Measurements from ENCODE around the gene SLC24A4. TPM values are rescaled to one million over a fixed set of nuclear protein-coding genes. Genes with fewer than 3 reads are reported as not detected.

Gene SLC24A4
- total and polyA plus RNA-seq, 4 donors = 0.25 to 2.9 (median 0.63) TPM

DNA sequence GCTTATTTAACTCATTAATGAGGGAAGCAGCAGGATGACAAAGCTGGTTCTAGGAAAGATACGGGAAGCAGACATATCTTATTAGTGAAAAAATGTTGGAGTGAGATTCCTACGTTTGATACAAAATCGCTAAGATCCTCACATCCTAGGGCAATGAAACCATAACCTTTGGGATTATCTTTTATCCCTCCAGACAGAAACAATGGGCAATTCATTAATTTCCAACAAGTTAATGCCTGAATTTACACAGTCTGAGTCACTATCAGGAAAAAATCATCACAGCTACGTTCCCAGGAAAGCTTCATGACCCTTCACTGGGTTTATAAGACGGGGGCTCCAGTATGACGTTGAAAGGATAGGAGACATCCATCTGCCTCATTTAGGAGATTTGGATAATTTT is 45.0 kb downstream of the SLC24A4 start:
- Histone ChIP-seq H3K36me3 (ENCODE audit: control insufficient read depth in 1 of 2, insufficient read depth in 2 of 2, low read length in 1 of 2) (no peaks in the 10 kb centered on the region), H3K9me3 (ENCODE audit: control insufficient read depth, low read length) (no peaks in the 10 kb centered on the region), H3K4me3 (ENCODE audit: low read length in 2 of 2) (no peak overlapping the region), H3K27me3 (ENCODE audit: control insufficient read depth in 1 of 2, insufficient read depth in 2 of 2, low read length in 1 of 2) (no peaks in the 10 kb centered on the region), H3K27ac (ENCODE audit: low read depth in 1 of 2, low read length in 2 of 2) (no peak overlapping the region), H3K4me1 (ENCODE audit: control insufficient read depth in 1 of 2, insufficient read depth in 2 of 2, low read length in 2 of 2) (no peaks in the 10 kb centered on the region)
- WGBS, 2 donors = 87 to 89% methylated on average over 6 of the region's 6 CpGs
- intact Hi-C loops (cut with DNase I) = no loop called here
- DNase-seq (no peak), ATAC-seq (ENCODE audit: low FRiP score) (no peak)

- no peak overlapping the region for H3K4me3 ChIP-seq (ENCODE audit: low read length in 2 of 2)
- no peak for ATAC-seq (ENCODE audit: low FRiP score)
- no peak overlapping the region for H3K27ac ChIP-seq (ENCODE audit: low read depth in 1 of 2, low read length in 2 of 2)
- intact Hi-C loops (cut with DNase I) = no loop called here
- WGBS, 2 donors = 93 to 94% methylated on average over 3 of the region's 3 CpGs
- no peaks in the 10 kb centered on the region for H3K4me1 ChIP-seq (ENCODE audit: control insufficient read depth in 1 of 2, insufficient read depth in 2 of 2, low read length in 2 of 2)
- no peak for DNase-seq
- H3K27me3 ChIP-seq (ENCODE audit: control insufficient read depth in 1 of 2, insufficient read depth in 2 of 2, low read length in 1 of 2) = no peaks in the 10 kb centered on the region
- no peaks in the 10 kb centered on the region for H3K36me3 ChIP-seq (ENCODE audit: control insufficient read depth in 1 of 2, insufficient read depth in 2 of 2, low read length in 1 of 2)
- H3K9me3 ChIP-seq (ENCODE audit: control insufficient read depth, low read length) = no peaks in the 10 kb centered on the region
These were observed 46.1 kb downstream of the SLC24A4 start for GRCh38 chr14:92369097-92369496.

GRCh38 chr14:92372230-92372629 is 49.3 kb downstream of the SLC24A4 start:
- Histone ChIP-seq H3K4me3 (ENCODE audit: low read length in 2 of 2) (no peak overlapping the region), H3K4me1 (ENCODE audit: control insufficient read depth in 1 of 2, insufficient read depth in 2 of 2, low read length in 2 of 2) (no peaks in the 10 kb centered on the region), H3K27ac (ENCODE audit: low read depth in 1 of 2, low read length in 2 of 2) (no peak overlapping the region), H3K36me3 (ENCODE audit: control insufficient read depth in 1 of 2, insufficient read depth in 2 of 2, low read length in 1 of 2) (no peaks in the 10 kb centered on the region), H3K27me3 (ENCODE audit: control insufficient read depth in 1 of 2, insufficient read depth in 2 of 2, low read length in 1 of 2) (no peaks in the 10 kb centered on the region), H3K9me3 (ENCODE audit: control insufficient read depth, low read length) (no peaks in the 10 kb centered on the region)
- no peak for ATAC-seq (ENCODE audit: low FRiP score)
- no peak for DNase-seq
- intact Hi-C loops (cut with DNase I) = no loop called here
- 91 to 98% methylated on average over 2 of the region's 2 CpGs for WGBS, 2 donors

DNA sequence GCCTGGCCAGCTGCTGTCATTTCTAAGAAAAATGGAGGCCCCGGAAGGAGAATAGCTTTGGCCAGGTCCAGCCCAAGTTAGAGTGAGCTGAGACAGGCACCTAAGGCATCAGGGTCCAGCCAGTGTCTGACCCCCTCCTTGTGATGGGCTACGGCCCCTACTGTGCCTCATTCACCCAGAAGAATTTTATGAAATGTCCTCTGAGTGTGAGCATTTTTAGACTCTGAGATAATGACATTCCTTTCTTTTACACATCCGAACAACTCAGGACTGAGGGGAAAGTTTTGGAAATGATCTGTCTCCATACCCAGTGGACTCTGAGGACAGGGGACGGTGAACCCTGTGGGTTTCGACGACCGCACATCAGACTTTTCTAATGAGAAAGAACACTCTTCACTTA is 50.4 kb downstream of the SLC24A4 start:
- Histone ChIP-seq H3K27me3 (ENCODE audit: control insufficient read depth in 1 of 2, insufficient read depth in 2 of 2, low read length in 1 of 2) (no peaks in the 10 kb centered on the region), H3K9me3 (ENCODE audit: control insufficient read depth, low read length) (no peaks in the 10 kb centered on the region), H3K27ac (ENCODE audit: low read depth in 1 of 2, low read length in 2 of 2) (no peak overlapping the region), H3K36me3 (ENCODE audit: control insufficient read depth in 1 of 2, insufficient read depth in 2 of 2, low read length in 1 of 2) (no peaks in the 10 kb centered on the region), H3K4me3 (ENCODE audit: low read length in 2 of 2) (no peak overlapping the region), H3K4me1 (ENCODE audit: control insufficient read depth in 1 of 2, insufficient read depth in 2 of 2, low read length in 2 of 2) (no peaks in the 10 kb centered on the region)
- ATAC-seq (ENCODE audit: low FRiP score) = no peak
- intact Hi-C loops (cut with DNase I) = no loop called here
- no peak for DNase-seq
- WGBS, 2 donors = 67 to 68% methylated on average over 7 of the region's 7 CpGs

DNA sequence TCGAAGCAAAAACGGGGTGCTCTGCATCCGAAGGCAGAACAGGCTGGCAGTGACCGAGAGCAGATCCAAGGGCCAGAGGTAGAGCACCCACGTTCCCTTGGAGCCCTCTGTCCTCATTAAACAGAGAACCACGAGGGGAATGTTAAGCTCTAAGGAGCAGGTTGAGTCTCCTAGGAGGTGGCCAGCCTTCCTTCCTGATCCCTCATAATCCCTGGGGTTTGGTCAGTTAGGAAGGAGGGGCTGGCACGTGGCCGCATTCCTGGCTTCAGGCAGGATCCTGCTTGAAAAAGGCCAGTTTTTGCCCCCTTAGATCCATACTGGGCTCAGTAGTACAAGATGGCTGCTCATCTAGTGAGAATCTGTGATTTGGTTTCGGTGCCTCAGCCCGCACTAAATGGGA is 57.2 kb downstream of the SLC24A4 start:
- Histone ChIP-seq H3K36me3 (ENCODE audit: control insufficient read depth in 1 of 2, insufficient read depth in 2 of 2, low read length in 1 of 2) (no peaks in the 10 kb centered on the region), H3K27me3 (ENCODE audit: control insufficient read depth in 1 of 2, insufficient read depth in 2 of 2, low read length in 1 of 2) (no peaks in the 10 kb centered on the region), H3K4me1 (ENCODE audit: control insufficient read depth in 1 of 2, insufficient read depth in 2 of 2, low read length in 2 of 2) (no peaks in the 10 kb centered on the region), H3K9me3 (ENCODE audit: control insufficient read depth, low read length) (no peaks in the 10 kb centered on the region), H3K4me3 (ENCODE audit: low read length in 2 of 2) (no peak overlapping the region), H3K27ac (ENCODE audit: low read depth in 1 of 2, low read length in 2 of 2) (no peak overlapping the region)
- WGBS, 2 donors = 91 to 92% methylated on average over 10 of the region's 10 CpGs
- intact Hi-C loops (cut with DNase I) = no loop called here
- no peak for ATAC-seq (ENCODE audit: low FRiP score)
- DNase-seq = no peak

GRCh38 chr14:92380582-92380981 is 57.6 kb downstream of the SLC24A4 start:
- no peak for DNase-seq
- H3K36me3 ChIP-seq (ENCODE audit: control insufficient read depth in 1 of 2, insufficient read depth in 2 of 2, low read length in 1 of 2) = no peaks in the 10 kb centered on the region
- no peak overlapping the region for H3K27ac ChIP-seq (ENCODE audit: low read depth in 1 of 2, low read length in 2 of 2)
- no peak for ATAC-seq (ENCODE audit: low FRiP score)
- no peak overlapping the region for H3K4me3 ChIP-seq (ENCODE audit: low read length in 2 of 2)
- intact Hi-C loops (cut with DNase I) = no loop called here
- H3K27me3 ChIP-seq (ENCODE audit: control insufficient read depth in 1 of 2, insufficient read depth in 2 of 2, low read length in 1 of 2) = no peaks in the 10 kb centered on the region
- WGBS, 2 donors = 97 to 98% methylated on average over 9 of the region's 9 CpGs
- no peaks in the 10 kb centered on the region for H3K4me1 ChIP-seq (ENCODE audit: control insufficient read depth in 1 of 2, insufficient read depth in 2 of 2, low read length in 2 of 2)
- no peaks in the 10 kb centered on the region for H3K9me3 ChIP-seq (ENCODE audit: control insufficient read depth, low read length)

DNA sequence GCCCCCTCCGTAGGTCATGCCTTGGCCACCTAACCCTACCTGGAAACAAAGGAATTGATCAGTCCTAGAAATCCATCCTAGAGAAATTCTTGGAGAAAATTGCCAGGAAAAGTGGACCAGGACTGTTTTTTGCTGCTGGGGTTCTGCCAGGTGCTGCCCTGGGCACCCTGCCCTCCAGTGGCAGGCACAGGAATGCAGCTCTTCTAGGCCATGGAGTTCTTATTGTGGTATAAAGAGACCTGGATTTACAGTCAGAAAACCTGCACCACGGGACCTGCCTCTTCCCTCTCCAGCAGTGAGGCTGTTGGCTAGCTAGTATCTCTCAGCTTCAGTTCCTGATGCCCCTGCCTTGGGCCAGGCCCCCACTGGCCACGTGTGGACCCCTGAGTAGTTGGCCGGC is 59.7 kb downstream of the SLC24A4 start:
- Histone ChIP-seq H3K27ac (ENCODE audit: low read depth in 1 of 2, low read length in 2 of 2) (no peak overlapping the region), H3K27me3 (ENCODE audit: control insufficient read depth in 1 of 2, insufficient read depth in 2 of 2, low read length in 1 of 2) (no peaks in the 10 kb centered on the region), H3K4me3 (ENCODE audit: low read length in 2 of 2) (no peak overlapping the region), H3K4me1 (ENCODE audit: control insufficient read depth in 1 of 2, insufficient read depth in 2 of 2, low read length in 2 of 2) (no peaks in the 10 kb centered on the region), H3K36me3 (ENCODE audit: control insufficient read depth in 1 of 2, insufficient read depth in 2 of 2, low read length in 1 of 2) (no peaks in the 10 kb centered on the region), H3K9me3 (ENCODE audit: control insufficient read depth, low read length) (no peaks in the 10 kb centered on the region)
- DNase-seq (no peak), ATAC-seq (ENCODE audit: low FRiP score) (no peak)
- WGBS, 2 donors = 57% methylated on average over 4 of the region's 4 CpGs
- intact Hi-C loops (cut with DNase I) = no loop called here

- Histone ChIP-seq H3K27ac (ENCODE audit: low read depth in 1 of 2, low read length in 2 of 2) (no peak overlapping the region), H3K36me3 (ENCODE audit: control insufficient read depth in 1 of 2, insufficient read depth in 2 of 2, low read length in 1 of 2) (no peaks in the 10 kb centered on the region), H3K9me3 (ENCODE audit: control insufficient read depth, low read length) (no peaks in the 10 kb centered on the region), H3K4me1 (ENCODE audit: control insufficient read depth in 1 of 2, insufficient read depth in 2 of 2, low read length in 2 of 2) (no peaks in the 10 kb centered on the region), H3K27me3 (ENCODE audit: control insufficient read depth in 1 of 2, insufficient read depth in 2 of 2, low read length in 1 of 2) (no peaks in the 10 kb centered on the region), H3K4me3 (ENCODE audit: low read length in 2 of 2) (no peak overlapping the region)
- DNase-seq (peak in 1 of 2 donors; percentile 66), ATAC-seq (ENCODE audit: low FRiP score) (no peak)
- 81 to 88% methylated on average over 12 of the region's 12 CpGs for WGBS, 2 donors
- intact Hi-C loops (cut with DNase I) = no loop called here
These were observed 60.8 kb downstream of the SLC24A4 start for GRCh38 chr14:92383805-92384204.

- 91 to 93% methylated on average over 5 of the region's 5 CpGs for WGBS, 2 donors
- no peak for ATAC-seq (ENCODE audit: low FRiP score)
- intact Hi-C loops (cut with DNase I) = no loop called here
These were observed 61.6 kb downstream of the SLC24A4 start for GRCh38 chr14:92384461-92385133.

More at GRCh38 chr14:92384461-92385133, 61.6 kb downstream of the SLC24A4 start:
- H3K36me3 ChIP-seq (ENCODE audit: control insufficient read depth in 1 of 2, insufficient read depth in 2 of 2, low read length in 1 of 2) = no peaks in the 10 kb centered on the region
- no peaks in the 10 kb centered on the region for H3K9me3 ChIP-seq (ENCODE audit: control insufficient read depth, low read length)
- no peak overlapping the region for H3K27ac ChIP-seq (ENCODE audit: low read depth in 1 of 2, low read length in 2 of 2)
- H3K27me3 ChIP-seq (ENCODE audit: control insufficient read depth in 1 of 2, insufficient read depth in 2 of 2, low read length in 1 of 2) = no peaks in the 10 kb centered on the region
- no peak overlapping the region for H3K4me3 ChIP-seq (ENCODE audit: low read length in 2 of 2)
- no peak for DNase-seq
- H3K4me1 ChIP-seq (ENCODE audit: control insufficient read depth in 1 of 2, insufficient read depth in 2 of 2, low read length in 2 of 2) = no peaks in the 10 kb centered on the region

All from aorta (tissue), 5 donors.